G401.6 (cell line): Measurements from ENCODE around the gene HMCN1.
"Not testable (repeated sequence)": the region's sequence is repeated elsewhere in the genome, so short reads cannot be mapped to it uniquely, and the experiment has no call there.

Source experiments
- FAIRE-seq: peaks from 2 replicates; lab custom pipeline; 2012; peaks lifted over from hg19 to GRCh38; lab: Jason Lieb, UNC

The HMCN1 gene

DNA sequence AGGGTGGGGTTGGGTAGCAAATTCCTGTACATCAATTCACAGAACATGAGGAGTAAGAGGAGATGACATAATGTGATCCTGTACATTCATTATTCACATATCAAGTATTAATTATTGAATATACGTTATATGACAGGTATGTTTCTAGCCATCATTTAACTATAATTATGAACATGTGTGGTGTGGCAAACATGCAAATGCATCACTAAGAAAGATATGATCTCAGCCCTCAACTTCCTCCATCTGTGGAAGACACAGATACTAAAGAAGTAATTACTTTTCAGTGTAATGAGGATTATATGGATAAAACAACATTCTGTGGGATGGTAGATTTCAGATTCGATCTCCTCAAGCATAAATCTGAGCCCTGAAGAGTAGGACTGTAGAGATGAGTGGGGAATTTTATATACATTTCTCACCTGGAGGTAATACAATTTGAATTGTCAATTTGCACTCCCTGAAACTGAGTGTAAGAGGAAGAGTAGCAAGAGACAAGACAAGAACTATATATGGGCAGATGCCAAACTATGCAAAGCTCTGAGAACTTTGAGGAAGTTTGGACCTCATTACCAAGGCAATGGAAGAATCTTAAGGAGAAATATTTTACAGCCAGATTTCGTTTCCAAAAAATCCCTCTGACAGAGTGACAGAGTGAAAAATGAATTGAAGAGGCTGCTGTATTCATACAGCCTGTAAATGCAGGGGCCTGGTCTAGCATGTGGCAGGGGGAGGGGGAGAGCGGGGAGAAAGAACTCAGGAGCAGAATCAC is 365.3 kb downstream of the HMCN1 start:
- FAIRE-seq: no peak

DNA sequence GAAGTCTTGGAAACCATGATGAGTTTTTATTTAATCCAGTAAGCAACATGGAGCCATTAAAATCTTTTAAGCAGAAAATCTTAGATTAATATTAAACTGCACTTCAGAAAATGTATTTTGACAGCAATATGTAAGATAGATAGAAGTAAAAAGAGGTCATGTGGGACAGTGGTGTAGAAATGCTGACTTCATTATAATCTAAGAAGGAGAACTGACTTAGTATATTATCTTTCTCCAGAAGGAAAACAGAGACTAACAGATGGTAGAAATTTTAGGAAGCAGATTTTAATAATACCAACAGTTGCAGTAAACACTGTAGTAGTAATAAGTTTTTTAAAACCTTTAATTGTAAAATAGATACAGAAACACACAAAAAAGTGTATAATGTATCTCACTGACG is 367.9 kb downstream of the HMCN1 start:
- FAIRE-seq: no peak

- FAIRE-seq: no peak
Measured at GRCh38 chr1:186102547-186103148, 368.5 kb downstream of the HMCN1 start.

- no peak for FAIRE-seq
Measured at GRCh38 chr1:186104459-186104858, 370.3 kb downstream of the HMCN1 start.

DNA sequence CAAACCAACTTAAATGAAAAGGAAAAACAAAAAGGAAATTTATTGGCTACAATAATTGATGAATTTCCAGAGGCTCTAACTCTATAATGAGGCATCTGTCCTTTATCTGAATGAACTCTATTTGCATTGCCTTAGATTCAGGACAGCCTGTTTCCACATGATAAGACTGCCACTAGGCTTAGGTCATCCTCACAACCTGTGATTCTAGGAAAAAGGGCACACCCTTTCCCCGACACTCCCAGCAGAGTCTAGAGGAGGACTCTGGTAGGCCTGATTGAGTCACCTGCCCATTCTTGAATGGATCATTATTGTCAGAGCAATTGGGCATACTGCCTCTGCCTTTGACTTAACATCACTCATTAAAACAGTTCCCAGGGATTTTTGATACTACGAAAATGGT is 378.1 kb downstream of the HMCN1 start:
- FAIRE-seq: no peak

DNA sequence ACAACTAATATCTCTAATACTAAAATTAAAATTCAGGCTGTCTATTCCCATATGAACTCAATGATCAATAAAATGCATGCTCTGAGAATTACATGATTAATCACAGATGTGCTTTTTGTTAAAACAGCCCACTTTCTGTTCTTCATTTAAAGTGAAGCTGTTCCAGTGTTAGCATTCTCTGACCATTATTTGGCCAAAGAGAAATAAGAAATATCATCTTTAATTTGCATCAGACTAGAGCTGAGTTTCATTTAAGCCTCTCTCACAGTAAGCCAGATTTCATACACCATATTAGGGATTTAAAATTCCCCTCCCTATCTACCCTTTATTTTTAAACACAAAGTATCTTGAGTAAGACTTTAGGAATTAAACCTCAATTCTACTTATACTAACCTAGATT is 379.3 kb downstream of the HMCN1 start:
- no peak for FAIRE-seq

DNA sequence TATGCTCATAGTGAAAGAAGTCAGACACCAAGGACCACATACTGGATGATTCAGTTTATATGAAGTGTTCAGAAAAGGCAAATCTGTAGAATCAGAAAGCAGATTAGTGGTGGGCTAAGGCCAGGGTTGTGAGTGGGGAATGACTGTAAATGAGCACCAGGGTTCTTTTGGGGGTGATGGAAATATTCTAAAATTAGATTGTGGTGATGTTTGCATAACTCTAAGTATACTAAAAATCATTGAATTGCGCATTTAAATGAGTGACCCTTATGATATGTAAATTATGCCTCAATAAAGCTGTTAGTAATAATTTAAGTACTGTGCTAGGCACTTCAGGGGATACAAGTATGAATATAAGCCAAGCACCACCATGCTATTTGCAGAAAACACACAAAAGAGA is 384.5 kb downstream of the HMCN1 start:
- no peak for FAIRE-seq

- FAIRE-seq: no peak
Measured at GRCh38 chr1:186122837-186123236, 388.6 kb downstream of the HMCN1 start.

- FAIRE-seq: no peak
Measured at GRCh38 chr1:186125035-186125434, 390.8 kb downstream of the HMCN1 start.

- FAIRE-seq: no peak
Measured at GRCh38 chr1:186125511-186125910, 391.3 kb downstream of the HMCN1 start.

DNA sequence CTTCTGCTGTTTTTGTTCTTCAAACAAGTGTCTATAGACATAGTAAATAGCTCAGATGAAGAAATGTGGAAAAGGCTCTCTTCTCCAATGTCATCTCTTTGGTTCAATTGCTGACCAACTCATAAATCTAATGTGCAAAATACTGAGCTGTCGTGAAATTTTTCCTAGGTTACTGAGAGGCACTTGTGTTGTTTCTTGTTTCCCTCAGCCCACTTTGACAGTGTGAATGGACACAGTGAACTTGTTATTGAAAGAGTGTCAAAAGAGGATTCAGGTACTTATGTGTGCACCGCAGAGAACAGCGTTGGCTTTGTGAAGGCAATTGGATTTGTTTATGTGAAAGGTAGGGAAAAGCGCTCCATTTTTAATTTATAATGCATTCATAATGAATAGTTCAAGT is 395.6 kb downstream of the HMCN1 start:
- no peak for FAIRE-seq

- no peak for FAIRE-seq
Measured at GRCh38 chr1:186139115-186139514, 404.9 kb downstream of the HMCN1 start.

DNA sequence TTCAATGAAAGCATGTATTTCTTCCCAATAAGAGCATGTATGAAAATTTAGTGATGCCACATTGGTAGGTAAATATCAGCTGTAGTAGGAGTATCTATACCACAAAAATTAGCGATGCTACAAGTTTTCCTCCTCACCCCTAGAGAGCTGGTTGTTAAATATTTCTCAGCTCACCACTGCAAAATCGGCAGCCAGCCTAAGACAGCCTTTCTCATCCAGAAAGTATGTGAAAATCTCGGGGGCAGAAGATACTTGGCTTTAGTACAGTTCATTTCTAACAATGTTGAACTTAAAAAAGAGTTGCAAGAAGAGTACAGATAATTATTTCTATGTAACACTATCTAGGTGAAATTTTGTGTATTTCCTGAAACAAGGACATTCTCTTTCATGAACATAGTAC is 405.5 kb downstream of the HMCN1 start:
- no peak for FAIRE-seq

DNA sequence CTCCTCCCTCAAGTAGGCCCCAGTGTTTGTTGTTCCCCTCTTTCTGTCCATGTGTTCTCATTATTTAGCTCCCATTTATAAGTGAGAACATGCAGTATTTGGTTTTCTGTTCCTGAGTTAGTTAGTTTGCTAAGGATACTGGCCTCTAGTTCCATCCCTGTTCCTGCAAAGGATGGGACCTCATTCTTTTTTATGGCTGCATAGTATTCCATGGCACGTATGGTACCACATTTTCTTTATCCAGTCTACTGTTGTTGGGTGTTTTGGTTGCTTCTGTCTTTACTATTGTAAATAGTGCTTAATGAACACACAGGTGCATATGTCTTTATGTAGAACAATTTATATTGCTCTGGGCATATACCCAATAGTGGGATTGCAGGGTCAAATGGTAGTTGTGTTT is 408.0 kb downstream of the HMCN1 start:
- no peak for FAIRE-seq

GRCh38 chr1:186142916-186143315 is 408.7 kb downstream of the HMCN1 start:
- no peak for FAIRE-seq

DNA sequence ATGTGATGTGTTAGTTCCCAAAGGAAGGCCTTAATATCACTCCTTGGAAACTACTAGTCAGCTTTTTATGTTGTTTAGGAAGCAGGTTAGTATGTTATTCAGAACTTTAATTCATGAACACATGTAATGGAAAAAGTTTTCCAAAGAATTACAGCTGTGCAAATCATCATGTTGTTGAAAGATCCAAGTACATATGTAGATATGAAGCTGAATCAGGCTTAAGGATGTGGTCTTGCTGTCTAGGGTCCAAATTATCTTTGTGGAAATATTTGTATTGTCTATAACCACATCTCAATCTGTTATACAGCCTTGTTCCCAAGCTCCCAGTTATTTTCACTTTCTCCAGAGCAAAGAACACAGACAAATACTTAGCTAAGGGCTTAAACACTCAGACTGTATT is 409.3 kb downstream of the HMCN1 start:
- FAIRE-seq: no peak

DNA sequence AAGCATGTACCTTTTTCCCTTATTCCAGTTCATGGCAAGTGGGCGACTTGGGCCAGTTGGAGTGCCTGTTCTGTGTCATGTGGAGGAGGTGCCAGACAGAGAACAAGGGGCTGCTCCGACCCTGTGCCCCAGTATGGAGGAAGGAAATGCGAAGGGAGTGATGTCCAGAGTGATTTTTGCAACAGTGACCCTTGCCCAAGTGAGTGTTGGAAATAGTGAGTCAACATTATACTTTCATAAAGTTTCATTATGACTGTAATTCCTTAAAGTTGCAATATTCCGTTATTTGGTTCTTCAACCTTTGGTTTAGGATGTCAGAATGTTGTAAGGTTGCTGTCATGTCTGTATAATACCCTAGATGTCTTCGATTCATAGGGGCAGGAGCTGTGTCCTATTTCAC is 410.3 kb downstream of the HMCN1 start:
- no peak for FAIRE-seq

GRCh38 chr1:186146974-186147373 is 412.8 kb downstream of the HMCN1 start:
- no peak for FAIRE-seq

- no peak for FAIRE-seq
Measured at GRCh38 chr1:186149591-186149990, 415.4 kb downstream of the HMCN1 start.

DNA sequence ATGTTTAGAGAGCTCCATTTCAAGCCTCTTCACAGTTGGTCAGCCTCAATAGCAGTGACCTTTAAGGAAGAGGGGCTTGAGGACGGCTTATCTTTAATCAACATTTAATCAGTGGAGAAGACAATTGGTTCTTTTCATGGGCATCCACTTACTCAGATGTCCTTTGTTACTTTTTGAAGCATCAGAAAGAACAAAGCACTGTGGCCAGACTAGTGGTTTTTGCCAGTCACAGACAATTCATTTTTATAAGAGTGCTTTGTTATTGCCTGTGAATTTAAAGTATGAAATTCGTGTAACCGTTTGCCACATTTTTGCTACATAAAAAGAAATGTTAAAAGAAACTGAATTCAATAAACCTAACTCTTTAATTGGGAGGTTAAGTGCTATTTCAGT is 418.0 kb downstream of the HMCN1 start:
- no peak for FAIRE-seq

- no peak for FAIRE-seq
Measured at GRCh38 chr1:186152620-186153239, 418.5 kb downstream of the HMCN1 start.

GRCh38 chr1:186154651-186155050 is 420.5 kb downstream of the HMCN1 start:
- no peak for FAIRE-seq

GRCh38 chr1:186155594-186155993 is 421.4 kb downstream of the HMCN1 start:
- peak; percentile 33 for FAIRE-seq

DNA sequence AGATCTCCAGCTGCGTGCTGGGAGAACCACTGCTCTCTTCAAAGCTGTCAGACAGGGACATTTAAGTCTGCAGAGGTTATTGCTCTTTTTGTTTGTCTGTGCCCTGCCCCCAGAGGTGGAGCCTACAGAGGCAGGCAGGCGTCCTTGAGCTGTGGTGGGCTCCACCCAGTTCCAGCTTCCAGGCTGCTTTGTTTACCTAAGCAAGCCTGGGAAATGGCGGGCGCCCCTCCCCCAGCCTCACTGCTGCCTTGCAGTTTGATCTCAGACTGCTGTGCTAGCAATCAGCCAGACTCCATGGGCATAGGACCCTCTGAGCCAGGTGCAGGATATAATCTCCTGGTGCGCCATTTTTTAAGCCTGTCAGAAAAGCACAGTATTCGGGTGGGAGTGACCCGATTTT is 428.7 kb downstream of the HMCN1 start:
- not testable (repeated sequence) for FAIRE-seq
